Mesothelial cell of epicardium (in vitro differentiated cells): ENCODE measurements around the gene PSENEN. TPM values are rescaled to one million over a fixed set of nuclear protein-coding genes. Genes with fewer than 3 reads are reported as not detected.

Experiments used
- DNase-seq, 2 experiments: peaks; one replicate each; pipeline ENCODE4 v3.0.0; 2021; ENCODE audit warnings: low spot score in 2 of 2; ENCODE audit not compliant: unreplicated experiment in 2 of 2
- H3K27ac Mint-ChIP-seq: 2 replicates; pipeline ENCODE4 v1.8.0; 2021; ENCODE audit warnings: mixed read lengths
- H3K27me3 Mint-ChIP-seq: 2 replicates; pipeline ENCODE4 v1.8.0; 2021; ENCODE audit warnings: low read depth, mixed read lengths
- H3K36me3 Mint-ChIP-seq: 2 replicates; pipeline ENCODE4 v1.8.0; 2021; ENCODE audit warnings: mixed read lengths
- H3K4me1 Mint-ChIP-seq: 2 replicates; pipeline ENCODE4 v1.8.0; 2021; ENCODE audit warnings: mixed read lengths
- H3K4me3 Mint-ChIP-seq: 2 replicates; pipeline ENCODE4 v1.8.0; 2021; ENCODE audit warnings: mild to moderate bottlenecking, moderate library complexity, mixed read lengths
- H3K9me3 Mint-ChIP-seq: 2 replicates; pipeline ENCODE4 v1.8.0; 2021; ENCODE audit warnings: mixed read lengths
- CTCF ChIP-seq: fragments of 200-600 bp; sonication (generic); IDR thresholded peaks from one replicate; pipeline ENCODE4 v1.5.0; 2021; ENCODE audit warnings: antibody characterized with exemption; ENCODE audit not compliant: unreplicated experiment
- total RNA-seq: library from RNA; stranded (reverse); gene quantifications from 3 replicates; pipeline ENCODE4 v1.2.1, GENCODE V29; 2021

PSENEN gene
- total RNA-seq, 1 donor from 2014 or later, result 45.2 TPM

DNA sequence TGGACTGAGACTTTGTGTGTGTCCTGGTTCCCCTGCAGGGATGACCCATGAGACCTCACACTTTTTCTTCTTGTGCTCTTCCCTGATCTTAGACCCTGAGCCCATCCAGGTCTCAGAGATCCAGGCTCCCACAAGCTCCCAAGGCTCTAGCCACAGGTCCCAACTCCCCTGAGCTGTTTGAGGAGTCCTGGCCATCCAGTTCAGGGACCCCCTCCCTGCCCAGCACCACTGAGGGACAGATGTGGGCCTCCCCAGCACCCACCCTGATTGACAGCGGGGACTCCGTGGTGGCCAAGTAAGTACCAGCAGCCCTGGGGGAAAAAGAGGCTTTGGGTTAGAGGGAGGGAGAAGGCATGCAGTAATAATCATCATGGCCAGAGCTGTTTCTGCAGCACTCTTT lies 14.2 kb downstream of the PSENEN start:
- Mint-ChIP-seq H3K27ac (no peak overlapping the region), H3K27me3 (peaks cover 8% of the 10 kb centered on the region), H3K36me3 (peaks cover 3% of the 10 kb centered on the region), H3K4me3 (peak overlapping the region; percentile 97), H3K4me1 (peaks cover 21% of the 10 kb centered on the region), H3K9me3 (no peaks in the 10 kb centered on the region)
- TF ChIP-seq CTCF, result no peak
- no peak for DNase-seq

GRCh38 chr19:35760711-35761349 lies 15.4 kb downstream of the PSENEN start:
- H3K9me3 Mint-ChIP-seq, result no peaks in the 10 kb centered on the region
- H3K27ac Mint-ChIP-seq, result no peak overlapping the region
- no peak for TF ChIP-seq CTCF
- no peak for DNase-seq
- no peak overlapping the region for H3K4me3 Mint-ChIP-seq
- H3K36me3 Mint-ChIP-seq, result peaks cover 7% of the 10 kb centered on the region
- H3K27me3 Mint-ChIP-seq, result peaks cover 5% of the 10 kb centered on the region
- H3K4me1 Mint-ChIP-seq, result peaks cover 18% of the 10 kb centered on the region

DNA sequence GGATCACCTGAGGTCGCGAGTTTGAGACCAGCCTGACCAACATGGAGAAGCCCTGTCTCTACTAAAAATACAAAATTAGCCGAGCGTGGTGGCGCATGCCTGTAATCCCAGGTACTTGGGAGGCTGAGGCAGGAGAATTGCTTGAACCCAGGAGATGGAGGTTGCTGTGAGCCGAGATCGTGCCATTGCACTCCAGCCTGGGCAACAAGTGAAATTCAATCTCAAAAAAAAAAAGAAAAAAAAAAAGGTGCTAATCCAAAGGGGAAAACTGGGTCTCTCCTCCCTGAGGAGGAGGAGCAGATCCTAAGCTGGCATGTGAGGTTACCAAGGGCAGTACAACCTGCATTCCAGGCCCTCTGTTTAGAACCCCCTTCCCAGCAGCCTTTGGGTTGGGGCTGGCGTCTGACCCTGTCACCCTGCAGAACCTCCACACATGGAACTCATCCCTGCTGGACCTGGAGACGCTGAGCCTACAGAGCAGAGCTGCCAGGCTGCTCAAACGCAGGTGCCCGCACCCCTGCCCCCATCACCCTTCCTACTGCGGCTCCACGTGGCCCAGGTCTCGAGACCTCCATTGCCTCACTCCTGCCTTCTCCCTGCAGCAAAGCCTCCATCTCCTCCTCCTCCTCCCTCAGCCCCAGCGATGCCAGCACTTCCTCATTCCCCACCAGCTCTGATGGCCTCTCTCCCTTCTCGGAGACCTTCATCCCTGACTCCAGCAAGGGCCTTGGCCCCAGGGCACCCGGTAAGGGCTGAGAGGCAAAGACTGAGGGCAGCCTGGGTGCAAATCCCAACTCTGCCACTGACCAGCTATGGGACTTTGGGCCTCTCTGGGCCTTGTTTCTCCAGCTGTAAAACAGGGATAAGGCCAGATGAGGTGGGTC lies 19.2 kb downstream of the PSENEN start:
- H3K4me3 Mint-ChIP-seq, result no peak overlapping the region

DNA sequence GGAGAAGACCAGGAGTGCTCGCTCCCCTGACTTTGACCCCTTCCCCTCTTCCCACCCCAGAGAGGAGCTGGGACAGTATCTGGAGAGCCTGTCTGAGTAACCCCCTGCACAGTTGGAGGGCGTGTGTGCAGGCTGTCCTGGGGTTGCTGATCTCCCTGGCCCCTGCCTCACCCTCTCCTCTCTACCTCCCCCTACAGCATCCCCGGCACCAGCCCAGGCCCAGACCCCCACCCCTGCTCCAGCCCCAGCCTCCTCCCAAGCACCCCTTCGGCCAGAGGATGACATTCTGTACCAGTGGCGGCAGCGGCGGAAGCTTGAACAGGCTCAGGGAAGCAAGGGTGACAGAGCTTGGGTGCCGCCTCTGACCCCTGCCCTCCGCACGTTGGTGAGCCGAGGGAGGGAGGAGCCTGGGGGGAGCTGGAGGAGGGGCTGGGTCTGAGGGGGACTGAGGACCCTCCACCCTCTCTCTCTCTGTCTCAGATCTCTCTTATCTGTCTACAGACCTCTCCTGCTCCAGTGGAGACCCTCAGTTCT lies 21.2 kb downstream of the PSENEN start:
- peaks cover 15% of the 10 kb centered on the region for H3K36me3 Mint-ChIP-seq
- H3K9me3 Mint-ChIP-seq, result no peaks in the 10 kb centered on the region
- H3K27me3 Mint-ChIP-seq, result no peaks in the 10 kb centered on the region
- TF ChIP-seq CTCF, result no peak
- H3K4me1 Mint-ChIP-seq, result peaks cover 3% of the 10 kb centered on the region
- H3K27ac Mint-ChIP-seq, result no peak overlapping the region
- no peak overlapping the region for H3K4me3 Mint-ChIP-seq
- no peak for DNase-seq

More for the DNA sequence above, 19.2 kb downstream of the PSENEN start:
- Mint-ChIP-seq H3K36me3 (peaks cover 14% of the 10 kb centered on the region), H3K27me3 (no peaks in the 10 kb centered on the region), H3K4me1 (peaks cover 3% of the 10 kb centered on the region), H3K27ac (no peak overlapping the region), H3K9me3 (no peaks in the 10 kb centered on the region)
- TF ChIP-seq CTCF, result no peak
- no peak for DNase-seq

- DNase-seq, result no peak
- no peak for TF ChIP-seq CTCF
- Mint-ChIP-seq H3K27ac (no peak overlapping the region), H3K36me3 (peaks cover 15% of the 10 kb centered on the region), H3K4me1 (peaks cover 3% of the 10 kb centered on the region), H3K4me3 (no peak overlapping the region), H3K27me3 (no peaks in the 10 kb centered on the region), H3K9me3 (no peaks in the 10 kb centered on the region)
These were observed 22.0 kb downstream of the PSENEN start for GRCh38 chr19:35767288-35768081.
